Germinal center (tissue), 1 donor: ENCODE results near the gene GRAMD2B.
"Not testable (repeated sequence)": the region's sequence is repeated elsewhere in the genome, so short reads cannot be mapped to it uniquely, and the experiment has no call there.

Experiments used
- DNase-seq: peaks from one replicate; pipeline ENCODE4 v3.0.0; 2012; ENCODE audit warnings: mixed read lengths, low spot score

Gene GRAMD2B

GRCh38 chr5:126449751-126450271 is 26.6 kb downstream of the GRAMD2B start:
- DNase-seq = peak; percentile 29

DNA sequence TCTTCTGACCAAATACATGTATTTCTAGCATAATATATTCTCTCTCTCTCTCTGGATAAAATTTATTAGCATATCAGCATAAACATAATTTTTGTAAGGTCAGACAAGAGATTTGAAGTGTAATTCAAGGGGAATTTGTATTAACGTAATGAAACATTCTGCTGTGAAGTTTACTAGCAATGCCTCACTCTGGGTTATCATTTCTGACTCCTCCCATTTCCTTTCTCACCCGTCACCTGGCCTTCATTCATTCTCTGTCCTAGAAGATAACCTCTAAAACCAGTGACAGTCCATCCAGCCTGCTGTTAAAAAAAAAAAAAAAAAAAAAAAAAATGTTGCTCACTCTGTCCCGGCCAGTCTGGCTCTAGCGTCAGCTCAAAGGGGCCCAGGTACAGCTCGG is 27.1 kb downstream of the GRAMD2B start:
- DNase-seq = peak; percentile 28

DNA sequence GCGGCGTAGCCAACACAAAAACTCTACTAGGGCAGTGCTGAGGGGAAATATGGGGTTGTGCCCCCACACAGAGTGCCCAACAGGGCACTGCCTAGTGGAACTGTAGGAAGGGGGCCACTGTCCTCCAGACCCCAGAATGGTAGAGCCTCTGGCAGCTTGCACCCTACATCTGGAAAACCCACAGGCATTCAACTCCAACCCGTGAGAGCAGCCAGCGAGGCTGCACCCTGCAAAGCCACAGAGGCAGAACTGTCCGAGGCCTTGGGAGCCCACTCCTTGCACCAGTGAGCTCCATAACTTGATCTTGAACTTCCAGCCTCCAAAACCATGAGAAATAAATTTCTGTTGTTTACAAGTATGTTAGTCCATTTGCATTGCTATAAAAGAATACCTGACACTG is 27.7 kb downstream of the GRAMD2B start:
- DNase-seq = no peak

DNA sequence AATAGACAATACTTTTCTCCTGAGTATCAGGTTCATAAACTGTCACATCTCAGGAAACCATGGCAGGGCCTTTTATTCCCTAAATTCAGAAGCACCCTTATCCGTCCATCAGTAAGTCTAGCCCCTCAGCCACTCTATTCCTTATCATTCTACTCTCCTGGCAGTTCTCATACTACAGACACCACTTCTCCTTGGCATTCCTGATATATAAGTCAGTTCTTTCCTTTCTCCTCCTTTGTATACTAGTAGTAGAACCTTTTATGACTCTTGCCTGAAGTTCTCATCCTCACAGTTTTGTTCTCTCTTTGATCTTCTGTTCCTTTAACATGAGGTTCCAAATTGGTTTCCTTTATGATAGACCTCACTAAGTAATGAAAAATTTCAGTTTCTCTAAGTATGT is 29.3 kb downstream of the GRAMD2B start:
- DNase-seq = no peak

- no peak for DNase-seq
These were observed 30.9 kb downstream of the GRAMD2B start for GRCh38 chr5:126454081-126454480.

DNA sequence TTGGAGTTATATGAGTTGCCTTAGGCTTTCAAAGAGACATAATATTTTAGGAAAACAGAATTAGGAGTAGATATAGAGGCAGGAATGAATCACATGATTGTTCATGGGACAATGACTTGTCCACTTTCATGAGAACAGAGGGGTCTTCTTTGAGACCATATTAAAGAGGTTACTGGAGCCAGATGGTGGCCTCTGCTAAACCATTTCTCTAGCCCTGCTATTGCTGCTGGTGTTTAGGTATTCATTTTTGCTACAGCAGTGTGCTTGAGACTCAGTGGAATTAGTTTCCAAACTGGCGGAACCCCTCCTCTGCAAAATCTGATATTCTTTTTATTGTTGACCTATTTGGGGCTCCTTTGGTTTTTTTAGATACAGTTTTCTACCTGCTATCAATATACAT is 31.3 kb downstream of the GRAMD2B start:
- no peak for DNase-seq

DNA sequence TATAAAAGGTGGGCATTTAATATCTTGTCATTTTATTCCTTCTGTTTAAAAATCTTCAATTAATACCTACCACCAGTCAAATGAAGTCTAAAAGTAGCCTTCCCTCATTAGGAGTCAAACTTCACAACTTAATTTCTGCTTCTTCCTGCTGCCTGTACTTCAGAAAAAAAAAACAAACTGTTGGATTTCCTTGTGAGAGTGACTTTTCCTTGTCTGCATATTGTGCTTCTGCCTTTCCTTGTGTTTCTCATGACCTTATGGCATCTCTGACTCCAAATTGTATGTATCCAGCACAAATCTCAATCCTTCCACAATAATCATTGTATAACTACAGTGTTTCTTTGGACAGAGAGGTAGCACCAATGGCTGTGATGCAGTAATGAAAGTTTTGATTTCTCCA is 32.1 kb downstream of the GRAMD2B start:
- no peak for DNase-seq

- no peak for DNase-seq
These were observed 32.5 kb downstream of the GRAMD2B start for GRCh38 chr5:126455728-126456127.

- no peak for DNase-seq
These were observed 33.1 kb downstream of the GRAMD2B start for GRCh38 chr5:126456217-126456820.

- no peak for DNase-seq
These were observed 37.2 kb downstream of the GRAMD2B start for GRCh38 chr5:126460459-126460858.

GRCh38 chr5:126460977-126461376 is 37.8 kb downstream of the GRAMD2B start:
- no peak for DNase-seq

DNA sequence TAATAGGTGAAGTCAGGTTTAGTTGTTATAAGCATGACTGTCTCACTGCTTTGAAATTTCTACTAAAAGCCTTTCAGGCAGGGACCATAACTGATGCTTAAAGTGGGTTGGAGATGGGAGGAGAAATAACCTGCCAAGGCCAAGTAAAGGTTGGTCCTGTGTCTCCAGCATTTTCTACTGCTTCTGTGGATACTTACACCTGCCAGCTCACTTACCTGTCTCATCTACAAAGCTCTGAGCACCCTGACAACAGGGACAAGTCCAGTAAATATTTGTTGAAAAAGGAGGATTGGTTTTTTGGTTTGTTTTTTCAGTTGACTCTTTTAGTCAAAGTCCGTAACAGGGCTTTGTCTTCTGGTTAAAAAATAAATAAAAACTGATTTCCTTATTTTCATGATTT is 38.6 kb downstream of the GRAMD2B start:
- DNase-seq = no peak

- peak; percentile 52 for DNase-seq
These were observed 39.2 kb downstream of the GRAMD2B start for GRCh38 chr5:126462239-126463014.

DNA sequence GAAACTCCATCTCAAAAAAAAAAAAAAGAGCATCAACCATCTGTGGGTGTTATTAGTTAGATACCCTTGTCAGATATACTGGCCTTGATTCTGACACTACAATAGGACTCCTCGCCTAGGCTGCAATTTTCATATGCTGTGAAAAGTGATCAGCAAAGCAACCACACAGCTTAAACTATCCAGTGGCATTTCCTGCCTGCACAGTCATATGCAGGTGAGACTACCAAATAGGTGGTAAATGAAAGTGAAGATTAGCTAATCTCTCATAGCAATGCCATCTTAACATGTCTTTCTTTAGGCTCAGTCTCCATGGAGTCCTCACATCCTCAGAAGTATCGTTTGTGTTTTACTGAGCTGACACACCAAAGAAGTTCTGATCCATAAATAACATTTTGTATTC is 40.8 kb downstream of the GRAMD2B start:
- DNase-seq = no peak

DNA sequence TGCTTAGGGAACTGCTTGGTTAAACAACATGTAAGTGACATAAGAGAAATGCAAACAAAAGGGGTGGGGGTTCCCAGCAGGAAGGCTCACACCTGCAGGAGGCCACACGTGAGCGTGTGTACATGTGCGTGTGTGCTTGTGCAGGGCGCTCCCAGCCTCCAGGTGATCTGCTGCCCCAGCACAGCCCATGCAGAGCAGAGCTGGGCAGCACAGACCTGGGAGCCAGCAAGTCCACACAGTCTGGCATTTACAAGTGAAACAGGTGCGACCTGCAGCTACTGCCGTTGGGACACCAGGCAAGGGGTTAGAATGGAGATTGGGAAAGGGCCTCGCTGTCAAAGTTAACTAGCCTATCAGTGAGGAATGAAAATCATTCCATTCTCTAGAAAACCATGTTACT is 41.8 kb downstream of the GRAMD2B start:
- no peak for DNase-seq

DNA sequence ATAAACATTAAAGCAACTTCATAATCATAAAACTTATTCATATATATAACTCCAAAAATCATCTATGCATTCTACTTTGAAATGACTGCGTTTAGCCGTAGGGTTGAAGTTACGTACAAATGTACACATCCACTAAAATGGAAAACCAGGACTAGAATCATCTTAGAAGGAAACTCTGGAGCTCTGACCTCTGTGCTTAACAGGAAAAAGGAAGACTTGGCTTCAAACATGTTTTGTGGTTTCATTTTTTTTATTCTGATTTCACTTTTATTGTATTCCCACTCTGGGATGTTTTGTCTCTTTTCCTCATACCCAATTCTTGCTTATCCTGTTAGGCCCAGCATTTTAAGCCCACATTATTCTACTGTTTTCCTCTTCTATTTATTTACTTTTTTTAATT is 44.9 kb downstream of the GRAMD2B start:
- no peak for DNase-seq

GRCh38 chr5:126469536-126470316 is 46.5 kb downstream of the GRAMD2B start:
- DNase-seq = no peak

- DNase-seq = not testable (repeated sequence)
These were observed 47.3 kb downstream of the GRAMD2B start for GRCh38 chr5:126470529-126470928.

DNA sequence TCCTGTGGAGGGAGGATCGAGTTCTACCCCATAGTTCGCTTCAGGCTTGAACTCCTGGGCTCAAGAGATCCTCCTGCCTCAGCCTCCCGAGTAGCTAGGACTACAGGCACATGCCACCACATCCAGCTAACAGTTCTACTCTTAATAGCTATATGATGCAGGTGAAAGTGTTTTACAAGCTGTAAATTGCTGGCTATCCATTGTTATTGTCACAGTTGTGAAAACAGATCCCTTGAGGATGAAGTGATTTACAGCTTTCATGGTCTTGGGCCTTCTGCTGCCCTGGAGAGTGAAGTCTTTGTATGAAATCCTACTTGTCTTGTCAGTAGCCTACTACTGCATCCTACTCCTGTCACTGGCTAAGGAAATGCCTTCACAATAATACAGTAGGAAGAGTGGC is 48.0 kb downstream of the GRAMD2B start:
- no peak for DNase-seq

- DNase-seq = no peak
These were observed 48.8 kb downstream of the GRAMD2B start for GRCh38 chr5:126471875-126472537.

DNA sequence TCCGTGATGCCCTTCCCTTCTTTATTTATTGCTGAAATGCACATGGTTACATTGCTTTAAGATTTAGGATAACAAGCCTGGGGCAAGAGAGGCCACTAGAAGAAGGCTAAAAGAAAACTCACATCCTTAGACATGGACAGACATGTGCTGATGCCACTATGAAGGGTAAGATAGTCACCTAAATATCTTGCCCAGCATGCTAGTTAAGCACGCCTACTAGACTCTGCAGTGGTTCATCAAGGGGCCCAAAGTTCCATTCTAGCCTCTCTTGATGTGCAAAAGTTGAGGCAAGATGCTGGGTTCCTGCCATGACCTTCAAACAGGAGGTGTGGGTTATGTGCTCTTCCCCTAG is 49.3 kb downstream of the GRAMD2B start:
- no peak for DNase-seq
